ENCODE measurements around the gene ZNF679. TPM values are rescaled to one million over a fixed set of nuclear protein-coding genes. Genes with fewer than 3 reads are reported as not detected.

Gene ZNF679
- not detected in 2 replicates for total RNA-seq

GRCh38 chr7:64228174-64228573 is at the start of gene ZNF679:
Gene ZNF679 (plus strand): TSS chr7:64228474. CDS start chr7:64249118, 20,644 bp downstream.

GRCh38 chr7:64206903-64207302 is 21.4 kb upstream of the ZNF679 start, which contains the start of gene ZNF735:
Gene ZNF735 (plus strand): TSS chr7:64207203. CDS start chr7:64207203, 0 bp downstream.

GRCh38 chr7:64313740-64314491 is 85.6 kb downstream of the ZNF679 start, which contains the start of gene ZNF736:
Gene ZNF736 (plus strand): TSS chr7:64313961. CDS start chr7:64314151, 190 bp downstream.

Other genes starting within 250 kb of the ZNF679 start
- not detected in 2 replicates for gene ZNF722, start 229.6 kb upstream of the ZNF679 start, total RNA-seq
- gene ZNF727, start 183.0 kb upstream of the ZNF679 start, total RNA-seq: not detected in 2 replicates
- not detected in 2 replicates for gene ZNF735, start 21.3 kb upstream of the ZNF679 start, total RNA-seq
- gene ZNF736, start 85.5 kb downstream of the ZNF679 start, total RNA-seq: 2.8 and 8.2 TPM in 2 replicates